K562 (cell line): ENCODE data around the gene WNT3. TPM values are rescaled to one million over a fixed set of nuclear protein-coding genes. Genes with fewer than 3 reads are reported as not detected.

Experiments used
- ATAC-seq: fragments of 200-7000 bp; cut with Tn5 transposase; 3 replicates; pipeline ENCODE4 v1.9.1; 2020; ENCODE audit warnings: moderate library complexity
- BruUV-seq: library from RNA; stranded (reverse); fragments of 400-500 nt; replicated peaks from 2 replicates; lab custom pipeline; 2021; lab: Mats Ljungman, UMichigan
- CTCF ChIA-PET: fragments of 300-600 bp; formaldehyde crosslinking; extraction: SDS; loops from one replicate; lab custom pipeline; 2021; ENCODE audit warnings: low intra/inter-chr PET ratio; lab: Yijun Ruan, JAX
- POLR2A ChIA-PET: fragments of 300-600, 350-650 bp; sonication (Branson Sonifier 250); formaldehyde crosslinking; extraction: SDS; loops from one replicate; lab custom pipeline; 2021; ENCODE audit warnings: antibody characterized with exemption, inconsistent platforms; lab: Yijun Ruan, JAX
- DNase-seq, 4 experiments: peaks; one replicate each; pipeline versions ENCODE4 v3.0.0 to v3.0.0-alpha.2; 2011 to 2018; ENCODE audit warnings: low spot score in 3 of 4, mixed read lengths in 3 of 4; ENCODE audit errors: extremely low read depth in 1 of 4
- FAIRE-seq: peaks from 2 replicates; lab custom pipeline; 2011; peaks lifted over from hg19 to GRCh38; lab: Jason Lieb, UNC
- H2AFZ ChIP-seq: 2 replicates; pipeline ENCODE4 v1.6.0; 2011; ENCODE audit warnings: low read depth, low read length, control low read depth, inconsistent platforms
- H3K27ac ChIP-seq: fragments of 200-600 bp; 3 replicates; pipeline ENCODE4 v1.8.0; 2011; ENCODE audit warnings: low read depth, mild to moderate bottlenecking, control low read depth, inconsistent platforms, low read length, moderate library complexity, mixed read lengths; ENCODE audit errors: extremely low read depth
- H3K27me3 ChIP-seq, 2 experiments: fragments of 300-600 bp in 1 of 2; 2 replicates in 1 of 2; 3 replicates in 1 of 2; pipeline versions ENCODE4 v1.6.0 to v1.8.0; 2011; ENCODE audit warnings: inconsistent platforms in 2 of 2, low read length in 2 of 2, mild to moderate bottlenecking in 1 of 2, mixed read lengths in 1 of 2, moderate library complexity in 1 of 2; ENCODE audit not compliant: control insufficient read depth in 2 of 2, insufficient read depth in 2 of 2
- H3K36me3 ChIP-seq: fragments of 300-600 bp; 3 replicates; pipeline ENCODE4 v1.8.0; 2011; ENCODE audit warnings: mild to moderate bottlenecking, low read length, inconsistent platforms; ENCODE audit not compliant: control insufficient read depth, insufficient read depth
- H3K4me1 ChIP-seq, 2 experiments: fragments of 200-600 bp in 1 of 2; replicated peaks in 1 of 2; 2 replicates in 1 of 2; 3 replicates in 1 of 2; pipeline versions ENCODE4 v1.5.1 to v1.8.0; 2011; ENCODE audit warnings: inconsistent platforms in 2 of 2, low read length in 2 of 2, mild to moderate bottlenecking in 1 of 2, mixed read lengths in 1 of 2, moderate library complexity in 1 of 2; ENCODE audit not compliant: control insufficient read depth in 2 of 2, insufficient read depth in 2 of 2
- H3K4me2 ChIP-seq: 2 replicates; pipeline ENCODE4 v1.6.1; 2011; ENCODE audit warnings: low read length, control low read depth, inconsistent platforms, mixed read lengths; ENCODE audit not compliant: insufficient read depth
- H3K4me3 ChIP-seq: fragments of 200-600 bp; sonication (generic), shearing (Covaris generic); 2 replicates; pipeline ENCODE4 v1.5.1; 2016; ENCODE audit warnings: control low read depth, inconsistent platforms
- H3K79me2 ChIP-seq: fragments of 200-600 bp; 3 replicates; pipeline ENCODE4 v1.8.0; 2011; ENCODE audit warnings: low read length, inconsistent platforms; ENCODE audit not compliant: control insufficient read depth, insufficient read depth
- H3K9ac ChIP-seq, 2 experiments: 2 replicates each; pipeline versions ENCODE4 v1.6.0 to v1.6.1; 2011; ENCODE audit warnings: low read depth in 2 of 2, low read length in 2 of 2, control low read depth in 1 of 2, inconsistent platforms in 1 of 2, mild to moderate bottlenecking in 1 of 2, mixed read lengths in 1 of 2; ENCODE audit not compliant: insufficient read depth in 1 of 2
- H3K9me1 ChIP-seq: one replicate; pipeline ENCODE4 v1.6.0; 2011; ENCODE audit warnings: inconsistent platforms, mild to moderate bottlenecking, low read length, moderate library complexity; ENCODE audit not compliant: control insufficient read depth, insufficient read depth
- H3K9me3 ChIP-seq: replicated peaks from 2 replicates; pipeline ENCODE4 v1.5.1; 2011; ENCODE audit warnings: low read depth, low read length, inconsistent platforms; ENCODE audit not compliant: control insufficient read depth, insufficient read depth
- H4K20me1 ChIP-seq: replicated peaks from 2 replicates; pipeline ENCODE4 v1.6.1; 2011; ENCODE audit warnings: low read length, inconsistent platforms, mixed read lengths; ENCODE audit not compliant: control insufficient read depth, insufficient read depth
- BRD4 ChIP-seq: fragments of 200-600 bp; sonication (generic); IDR thresholded peaks from 2 replicates; pipeline ENCODE4 v1.6.1; 2017; ENCODE audit warnings: inconsistent platforms
- CHCHD3 ChIP-seq: fragments of 250-450 bp; sonication (Bioruptor Pico); IDR thresholded peaks from 2 replicates; pipeline ENCODE4 v2.1.2; 2022; ENCODE audit warnings: mild to moderate bottlenecking
- DPF2 ChIP-seq: fragments of 450-650 bp; IDR thresholded peaks from 2 replicates; pipeline ENCODE4 v1.6.1; 2016
- EP300 ChIP-seq: IDR thresholded peaks from 2 replicates; pipeline ENCODE4 v1.6.1; 2012; ENCODE audit warnings: low read length, improper control_type of control experiment
- HDAC2 ChIP-seq: fragments of 450-650 bp; IDR thresholded peaks from 2 replicates; pipeline ENCODE4 v1.6.1; 2016; ENCODE audit warnings: mild to moderate bottlenecking
- KDM1A ChIP-seq, 2 experiments: fragments of 450-650 bp; IDR thresholded peaks; 2 replicates each; pipeline ENCODE4 v1.6.1; 2016; ENCODE audit warnings: mild to moderate bottlenecking in 2 of 2
- LARP7 ChIP-seq: fragments of 450-650 bp; IDR thresholded peaks from 2 replicates; pipeline ENCODE4 v1.6.1; 2016
- MEIS2 ChIP-seq: fragments of 450-650 bp; IDR thresholded peaks from 2 replicates; pipeline ENCODE4 v1.6.1; 2014; ENCODE audit warnings: mild to moderate bottlenecking; ENCODE audit not compliant: partially characterized antibody
- NBN ChIP-seq: fragments of 450-650 bp; IDR thresholded peaks from 2 replicates; pipeline ENCODE4 v1.6.1; 2016; ENCODE audit warnings: low read depth, mild to moderate bottlenecking
- NEUROD1 ChIP-seq: fragments of 150-350 bp; IDR thresholded peaks from 2 replicates; pipeline ENCODE4 v1.6.1; 2014; ENCODE audit warnings: borderline replicate concordance, low read length, low read depth; ENCODE audit not compliant: partially characterized antibody
- OTX1 ChIP-seq: fragments of 450-650 bp; formaldehyde crosslinking; IDR thresholded peaks from 2 replicates; pipeline ENCODE4 v1.4.0; 2022; ENCODE audit warnings: mild to moderate bottlenecking
- PML ChIP-seq: IDR thresholded peaks from 2 replicates; pipeline ENCODE4 v1.6.1; 2012; ENCODE audit warnings: low read length, inconsistent platforms
- SAFB ChIP-seq: fragments of 200-400 bp; formaldehyde crosslinking; IDR thresholded peaks from 2 replicates; pipeline ENCODE4 v1.6.1; 2017; ENCODE audit warnings: low read depth, low read length, borderline replicate concordance
- TAF1 ChIP-seq: IDR thresholded peaks from 2 replicates; pipeline ENCODE4 v1.6.1; 2011; ENCODE audit warnings: mild to moderate bottlenecking, low read length, moderate library complexity; ENCODE audit not compliant: insufficient read depth, control insufficient read depth, severe bottlenecking; ENCODE audit errors: extremely low read depth
- TAL1 ChIP-seq: fragments of 450-650 bp; IDR thresholded peaks from 2 replicates; pipeline ENCODE4 v1.6.1; 2016; ENCODE audit warnings: mild to moderate bottlenecking
- TBL1XR1 ChIP-seq, 2 experiments: IDR thresholded peaks; 2 replicates each; pipeline ENCODE4 v1.6.1; 2012; ENCODE audit warnings: improper control_type of control experiment in 2 of 2, low read length in 2 of 2, mild to moderate bottlenecking in 1 of 2
- ZNF24 ChIP-seq: fragments of 450-650 bp; IDR thresholded peaks from 2 replicates; pipeline ENCODE4 v1.6.1; 2016
- ZNF717 ChIP-seq: fragments of 250-450 bp; sonication (Bioruptor Pico); IDR thresholded peaks from 2 replicates; pipeline ENCODE4 v1.5.0; 2021
- WGBS: fragments of 100-300 bp; shearing (Covaris generic); methylation state at CpG from one replicate; pipeline ENCODE4 v1.1.6; 2016; ENCODE audit warnings: low coverage, mixed read lengths; ENCODE audit not compliant: insufficient coverage; ENCODE audit errors: missing lambda C conversion rate; 5-methylcytosine and 5-hydroxymethylcytosine counted together
- in situ Hi-C: fragments of 300-500 bp; cut with MboI; formaldehyde crosslinking; loops from 4 replicates; pipeline ENCODE4 v1.15.0; 2018; ENCODE audit warnings: inconsistent platforms, mixed read lengths
- intact Hi-C: fragments of 100-400 bp; cut with micrococcal nuclease; formaldehyde crosslinking; loops from 2 replicates; pipeline ENCODE4 v1.14.2; 2022
- polyA plus RNA-seq, 8 experiments: library from polyadenylated mRNA; depleted of rRNA in 4 of 8; stranded (reverse) in 5 of 8; unstranded in 3 of 8; fragments of >200 nt; fragmentation: Nextera tagmentation in 2 of 8; fragmentation: Illumina TruSeq in 1 of 8; extraction: Ambion mirVana in 2 of 8; extraction: Trizol in 1 of 8; gene quantifications; 2 replicates each; pipeline versions ENCODE4 v1.2.1 to v1.2.3, GENCODE V29; 2011 to 2014; ENCODE audit warnings: inconsistent platforms in 1 of 8, missing spikeins in 1 of 8
- total RNA-seq, 7 experiments: library from RNA; depleted of rRNA in 6 of 7; stranded (reverse); fragments of >200 nt in 6 of 7; fragmentation: Illumina TruSeq in 2 of 7; extraction: Trizol in 2 of 7; gene quantifications; 2 replicates each; pipeline versions ENCODE4 v1.2.1 to v1.2.3, GENCODE V29; 2011 to 2021; ENCODE audit warnings: low replicate concordance in 1 of 7
- TF ChIP-seq, protein P1 (sequence below): sonication (generic); formaldehyde crosslinking; IDR thresholded peaks from 2 replicates; pipeline ENCODE4 v1.8.0; 2022; ENCODE audit warnings: mild to moderate bottlenecking, missing genetic modification reagents
- TF ChIP-seq, protein P2 (sequence below): sonication (generic); IDR thresholded peaks from 2 replicates; pipeline ENCODE4 v1.6.1; 2016
- TF ChIP-seq, protein P3 (sequence below), 2 experiments: IDR thresholded peaks; 2 replicates each; pipeline ENCODE4 v1.6.1; 2011; ENCODE audit warnings: borderline replicate concordance in 1 of 2, control low read depth in 1 of 2, low read depth in 1 of 2, low read length in 1 of 2, mild to moderate bottlenecking in 1 of 2, mixed read lengths in 1 of 2, moderate library complexity in 1 of 2; ENCODE audit not compliant: insufficient read depth in 1 of 2, insufficient read length in 1 of 2, poor library complexity in 1 of 2, severe bottlenecking in 1 of 2; ENCODE audit errors: extremely low read depth in 1 of 2

Gene WNT3
- total and polyA plus RNA-seq, 9 of the 15 experiments (the other 6 are each of a cell fraction or from before 2014, with no cell fraction given) = 1.5 to 6.1 (median 3.3) TPM

DNA sequence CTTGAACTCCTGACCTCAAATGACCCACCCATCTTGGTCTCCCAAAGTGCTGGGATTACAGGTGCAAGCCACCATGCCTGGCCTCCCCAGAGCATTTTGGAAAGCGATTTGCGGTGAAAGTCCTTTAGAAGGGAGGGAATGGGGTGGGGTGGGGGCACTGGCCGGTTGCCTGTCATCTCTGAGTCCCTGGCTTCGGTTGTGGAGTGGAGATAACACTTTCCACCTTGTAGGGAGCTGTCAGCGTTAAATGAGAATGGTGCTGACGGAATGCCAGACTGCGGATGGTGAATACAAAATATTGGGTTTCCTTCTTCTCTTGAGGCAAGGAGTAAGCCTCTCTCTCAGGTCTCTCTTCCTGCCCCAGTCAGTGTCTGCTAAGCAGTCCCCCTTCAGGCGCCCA lies 5.2 kb upstream of the WNT3 start (continued):
- TF ChIP-seq OTX1 (CRISPR knock-in tag) = no peak
- TF ChIP-seq BRD4 = no peak
- TF ChIP-seq MEIS2 = peak; percentile 72
- TF ChIP-seq DPF2 = 0 out of 2 replicates have a peak, but pooled peaks have one; percentile 30
- TF ChIP-seq PML = no peak
- no peak for TF ChIP-seq HDAC2
- TF ChIP-seq EP300 = no peak
- TF ChIP-seq, protein P1, sequence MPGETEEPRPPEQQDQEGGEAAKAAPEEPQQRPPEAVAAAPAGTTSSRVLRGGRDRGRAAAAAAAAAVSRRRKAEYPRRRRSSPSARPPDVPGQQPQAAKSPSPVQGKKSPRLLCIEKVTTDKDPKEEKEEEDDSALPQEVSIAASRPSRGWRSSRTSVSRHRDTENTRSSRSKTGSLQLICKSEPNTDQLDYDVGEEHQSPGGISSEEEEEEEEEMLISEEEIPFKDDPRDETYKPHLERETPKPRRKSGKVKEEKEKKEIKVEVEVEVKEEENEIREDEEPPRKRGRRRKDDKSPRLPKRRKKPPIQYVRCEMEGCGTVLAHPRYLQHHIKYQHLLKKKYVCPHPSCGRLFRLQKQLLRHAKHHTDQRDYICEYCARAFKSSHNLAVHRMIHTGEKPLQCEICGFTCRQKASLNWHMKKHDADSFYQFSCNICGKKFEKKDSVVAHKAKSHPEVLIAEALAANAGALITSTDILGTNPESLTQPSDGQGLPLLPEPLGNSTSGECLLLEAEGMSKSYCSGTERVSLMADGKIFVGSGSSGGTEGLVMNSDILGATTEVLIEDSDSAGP (CRISPR knock-in tag) = no peak
- no peak for TF ChIP-seq TAF1
- TF ChIP-seq TAL1 = peak; percentile 40; the same call in 1 of the 2 replicates
- no peak for TF ChIP-seq LARP7

DNA sequence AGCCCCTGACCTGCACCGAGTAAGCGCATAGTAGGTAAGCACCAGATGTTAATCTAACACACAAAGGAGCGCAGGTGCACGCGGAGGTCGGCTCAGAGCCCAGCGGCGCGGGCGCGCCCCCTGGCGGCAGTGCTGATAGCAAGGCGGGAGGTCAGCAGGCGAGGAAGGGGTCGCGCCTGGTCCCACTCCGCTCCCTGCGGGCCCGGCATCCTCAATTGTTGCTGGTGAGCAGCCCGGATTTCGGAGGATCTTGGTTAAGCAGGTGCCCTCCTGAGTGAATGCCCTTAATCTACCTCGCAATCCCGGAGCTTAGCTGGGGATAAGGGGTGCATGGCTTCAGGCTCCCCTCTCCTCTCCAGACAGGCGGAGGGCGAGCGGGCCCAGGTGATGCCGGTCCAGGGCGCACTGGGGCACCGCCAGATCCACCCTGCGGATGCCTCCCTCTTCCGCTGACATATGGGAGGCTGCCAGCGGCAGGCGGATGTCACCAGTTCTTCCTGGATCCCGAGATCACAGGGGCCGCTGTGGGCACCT lies 4.0 kb upstream of the WNT3 start:
- no peaks in the 10 kb centered on the region for H3K27me3 ChIP-seq
- TF ChIP-seq CHCHD3 = no peak
- TF ChIP-seq, protein P2, sequence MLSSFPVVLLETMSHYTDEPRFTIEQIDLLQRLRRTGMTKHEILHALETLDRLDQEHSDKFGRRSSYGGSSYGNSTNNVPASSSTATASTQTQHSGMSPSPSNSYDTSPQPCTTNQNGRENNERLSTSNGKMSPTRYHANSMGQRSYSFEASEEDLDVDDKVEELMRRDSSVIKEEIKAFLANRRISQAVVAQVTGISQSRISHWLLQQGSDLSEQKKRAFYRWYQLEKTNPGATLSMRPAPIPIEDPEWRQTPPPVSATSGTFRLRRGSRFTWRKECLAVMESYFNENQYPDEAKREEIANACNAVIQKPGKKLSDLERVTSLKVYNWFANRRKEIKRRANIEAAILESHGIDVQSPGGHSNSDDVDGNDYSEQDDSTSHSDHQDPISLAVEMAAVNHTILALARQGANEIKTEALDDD = no peak
- TF ChIP-seq TBL1XR1 (IDR thresholded peaks at IDR 0.05; ENCODE audit: low read length in 2 of 2) = no peak
- TF ChIP-seq KDM1A (IDR thresholded peaks at IDR 0.05) = peak; percentile 31 to 79; a peak in 2 of 4 replicates
- TF ChIP-seq ZNF24 = no peak
- TF ChIP-seq NBN = no peak
- peak; percentile 39 for TF ChIP-seq NEUROD1
- TF ChIP-seq, protein P3, sequence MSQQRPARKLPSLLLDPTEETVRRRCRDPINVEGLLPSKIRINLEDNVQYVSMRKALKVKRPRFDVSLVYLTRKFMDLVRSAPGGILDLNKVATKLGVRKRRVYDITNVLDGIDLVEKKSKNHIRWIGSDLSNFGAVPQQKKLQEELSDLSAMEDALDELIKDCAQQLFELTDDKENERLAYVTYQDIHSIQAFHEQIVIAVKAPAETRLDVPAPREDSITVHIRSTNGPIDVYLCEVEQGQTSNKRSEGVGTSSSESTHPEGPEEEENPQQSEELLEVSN (IDR thresholded peaks at IDR 0.05; ENCODE audit: borderline replicate concordance in 1 of 2, extremely low read depth in 1 of 2, insufficient read depth in 1 of 2, insufficient read length in 1 of 2, low read depth in 1 of 2, low read length in 1 of 2, poor library complexity in 1 of 2, severe bottlenecking in 1 of 2) = peak; percentile 34 to 50
- no peak for TF ChIP-seq ZNF717 (CRISPR knock-in tag)
- TF ChIP-seq SAFB = no peak
- TF ChIP-seq TAL1 = no peak

More for the DNA sequence above, 4.0 kb upstream of the WNT3 start:
- Histone ChIP-seq H3K4me2 (no peak overlapping the region; the same call in 1 of the 2 replicates), H3K27ac (no peak overlapping the region), H3K79me2 (no peaks in the 10 kb centered on the region), H3K9ac (peak overlapping the region in 1 of 2 experiments; percentile 19; a peak in 1 of 4 replicates), H4K20me1 (no peaks in the 10 kb centered on the region; the same call in 1 of the 2 replicates), H3K36me3 (no peaks in the 10 kb centered on the region), H3K9me3 (no peaks in the 10 kb centered on the region), H3K4me1 (peaks cover 15 to 48% of the 10 kb centered on the region in 2 experiments; a peak in 4 of 5 replicates), H3K4me3 (no peak overlapping the region), H2AFZ (peak overlapping the region; percentile 65), H3K9me1 (no peaks in the 10 kb centered on the region)
- ATAC-seq (peak; percentile 59), FAIRE-seq (peak; percentile 65), DNase-seq (peak; percentile 72 to 75 (median 72))
- POLR2A ChIA-PET = no interaction called here
- in situ Hi-C loops (loop anchor here (25.0 kb wide), 1 partner anchor 1235 kb away; no protein-coding TSS in a partner anchor), intact Hi-C loops (loop anchor here (1.0 kb wide), 1 partner anchor 40 kb away; no protein-coding TSS in a partner anchor)
- CTCF ChIA-PET = no interaction called here
- 29% methylated on average over 34 of the region's 35 CpGs for WGBS
- BruUV-seq = no TSS peak
